ENCODE measurements around the gene SMIM35.

SMIM35 gene

DNA sequence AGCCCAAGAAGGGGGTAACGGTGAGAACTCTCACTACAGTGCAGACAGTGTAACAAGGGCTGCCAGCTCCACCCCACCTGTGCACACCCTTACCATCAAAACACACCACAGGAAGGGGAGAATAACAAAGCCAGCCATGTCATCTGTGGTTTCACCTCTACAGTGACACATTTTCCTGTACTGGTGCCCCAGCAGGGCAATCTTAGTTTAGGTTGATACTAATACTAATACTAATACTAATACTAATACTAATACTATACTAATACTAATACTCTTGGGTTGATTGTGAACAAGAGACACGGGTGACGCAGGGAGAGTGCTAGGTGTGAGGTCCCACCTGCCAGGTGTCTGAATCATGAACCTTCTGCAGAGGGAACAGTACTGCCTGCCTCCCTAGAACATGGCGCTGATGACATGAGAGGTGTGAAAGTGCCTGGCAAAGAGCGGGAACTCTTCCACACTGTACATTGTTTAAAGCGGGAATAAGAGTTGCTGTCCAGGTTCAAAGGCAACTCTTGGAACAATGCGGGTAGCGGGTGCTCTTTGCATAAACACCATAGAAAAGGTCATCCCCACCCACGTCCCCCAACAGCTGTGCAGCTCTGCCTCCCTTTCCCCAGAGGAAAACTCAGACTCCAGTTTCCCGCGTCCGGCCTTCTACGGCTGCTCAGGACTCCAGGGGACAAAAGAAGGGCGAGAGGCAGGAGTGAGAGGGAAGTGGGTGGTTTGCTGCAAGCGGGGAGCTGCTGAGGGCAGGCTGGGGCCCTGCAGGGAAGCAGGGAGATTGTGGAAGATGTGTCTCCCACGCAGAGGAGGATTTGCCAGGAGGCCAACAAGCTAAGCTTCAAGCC, 34.9 kb downstream of the SMIM35 start:
- H3K27me3 ChIP-seq (ENCODE audit: control insufficient read depth, insufficient read depth, low read length), result no peaks in the 10 kb centered on the region
- H3K9me3 ChIP-seq (ENCODE audit: control insufficient read depth, low read depth, low read length), result no peaks in the 10 kb centered on the region
- no peak overlapping the region for H3K4me3 ChIP-seq (ENCODE audit: low read length)
- no peaks in the 10 kb centered on the region for H3K4me1 ChIP-seq (ENCODE audit: control insufficient read depth, low read depth, low read length)
- H3K9ac ChIP-seq (ENCODE audit: low read length), result no peak overlapping the region
- no peaks in the 10 kb centered on the region for H3K36me3 ChIP-seq (ENCODE audit: control insufficient read depth, low read depth, low read length)
- no peak overlapping the region for H3K27ac ChIP-seq (ENCODE audit: low read length)

DNA sequence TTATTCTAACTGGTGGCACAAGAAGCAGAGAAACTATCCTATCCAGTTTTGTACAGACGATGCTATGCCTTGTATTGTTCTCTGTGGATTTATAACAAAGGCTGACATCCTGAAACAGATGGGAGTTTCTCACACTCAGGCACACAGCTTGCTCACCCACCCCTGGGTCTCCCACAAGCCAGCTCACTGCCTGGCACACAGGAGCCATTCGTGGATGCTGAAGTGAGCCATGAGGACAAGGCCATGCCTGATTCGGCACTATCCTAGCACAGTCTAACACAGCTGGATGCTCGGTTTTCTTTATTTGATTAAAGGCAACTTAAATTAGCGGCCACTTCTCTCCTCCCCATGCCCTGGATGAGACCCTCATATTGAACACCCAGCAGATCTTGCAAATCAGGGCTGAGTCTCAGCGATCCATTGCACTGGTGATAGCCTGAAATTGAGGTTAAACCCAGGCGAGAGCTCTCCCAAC, 35.6 kb downstream of the SMIM35 start:
- no peak overlapping the region for H3K4me3 ChIP-seq (ENCODE audit: low read length)
- H3K36me3 ChIP-seq (ENCODE audit: control insufficient read depth, low read depth, low read length), result no peaks in the 10 kb centered on the region
- H3K9ac ChIP-seq (ENCODE audit: low read length), result no peak overlapping the region
- H3K9me3 ChIP-seq (ENCODE audit: control insufficient read depth, low read depth, low read length), result no peaks in the 10 kb centered on the region
- no peaks in the 10 kb centered on the region for H3K27me3 ChIP-seq (ENCODE audit: control insufficient read depth, insufficient read depth, low read length)
- no peaks in the 10 kb centered on the region for H3K4me1 ChIP-seq (ENCODE audit: control insufficient read depth, low read depth, low read length)
- H3K27ac ChIP-seq (ENCODE audit: low read length), result no peak overlapping the region

DNA sequence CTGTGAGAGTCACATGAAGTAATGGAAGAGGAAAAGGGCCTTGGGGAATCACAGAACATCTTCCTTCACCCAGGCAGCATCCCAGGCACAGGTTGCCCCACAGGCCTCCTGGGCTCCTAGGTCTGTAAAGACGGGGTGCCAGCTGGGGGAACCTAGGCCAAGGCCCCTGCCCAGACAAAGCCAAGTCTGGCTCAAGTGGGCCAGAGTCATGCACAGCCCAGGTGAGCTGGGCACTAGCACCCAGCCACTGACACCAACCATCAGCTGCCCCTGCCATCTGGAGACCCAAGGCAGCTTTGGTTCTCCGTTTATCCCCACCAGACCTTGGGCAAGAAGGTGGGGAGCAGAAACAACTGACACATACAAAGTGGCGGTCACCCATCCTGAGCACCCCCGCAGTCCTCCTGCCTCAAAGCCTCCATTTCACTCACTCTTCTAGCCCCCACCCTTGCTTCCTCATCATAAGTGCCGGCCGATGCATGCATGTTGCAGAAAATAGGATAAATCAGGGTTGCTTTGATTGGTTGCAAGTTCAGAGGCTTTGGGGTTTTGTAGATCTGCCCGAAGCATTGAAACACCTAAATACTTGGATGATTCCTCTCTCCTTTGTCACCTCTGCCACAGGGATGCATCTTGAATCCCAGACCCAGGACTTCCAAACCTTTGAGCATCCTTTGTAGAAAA, 36.4 kb downstream of the SMIM35 start:
- Histone ChIP-seq H3K27ac (ENCODE audit: low read length) (no peak overlapping the region), H3K27me3 (ENCODE audit: control insufficient read depth, insufficient read depth, low read length) (no peaks in the 10 kb centered on the region), H3K9me3 (ENCODE audit: control insufficient read depth, low read depth, low read length) (no peaks in the 10 kb centered on the region), H3K9ac (ENCODE audit: low read length) (no peak overlapping the region), H3K4me1 (ENCODE audit: control insufficient read depth, low read depth, low read length) (no peaks in the 10 kb centered on the region), H3K36me3 (ENCODE audit: control insufficient read depth, low read depth, low read length) (no peaks in the 10 kb centered on the region), H3K4me3 (ENCODE audit: low read length) (no peak overlapping the region)

DNA sequence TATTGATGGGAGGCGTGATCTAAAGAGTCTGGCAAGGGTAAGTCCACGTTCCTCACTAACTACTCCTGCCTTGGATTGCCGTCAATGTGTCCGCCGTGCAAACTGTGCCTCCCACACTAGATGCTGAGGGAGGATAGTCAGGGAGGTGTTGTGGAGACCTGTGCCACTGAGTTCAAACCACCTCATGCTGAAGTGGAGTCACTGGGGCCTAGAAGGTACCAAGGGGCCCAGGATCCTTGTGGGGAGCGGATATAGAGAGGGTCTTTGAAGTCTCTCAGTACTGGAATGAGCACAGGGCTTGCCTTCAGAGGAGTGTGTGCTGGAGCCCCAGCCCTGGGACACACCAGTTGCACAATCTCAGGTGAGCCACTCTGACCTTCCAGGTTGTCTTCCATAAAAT, 37.0 kb downstream of the SMIM35 start:
- Histone ChIP-seq H3K36me3 (ENCODE audit: control insufficient read depth, low read depth, low read length) (no peaks in the 10 kb centered on the region), H3K4me3 (ENCODE audit: low read length) (no peak overlapping the region), H3K9ac (ENCODE audit: low read length) (no peak overlapping the region), H3K27ac (ENCODE audit: low read length) (no peak overlapping the region), H3K27me3 (ENCODE audit: control insufficient read depth, insufficient read depth, low read length) (no peaks in the 10 kb centered on the region), H3K4me1 (ENCODE audit: control insufficient read depth, low read depth, low read length) (no peaks in the 10 kb centered on the region), H3K9me3 (ENCODE audit: control insufficient read depth, low read depth, low read length) (no peaks in the 10 kb centered on the region)

DNA sequence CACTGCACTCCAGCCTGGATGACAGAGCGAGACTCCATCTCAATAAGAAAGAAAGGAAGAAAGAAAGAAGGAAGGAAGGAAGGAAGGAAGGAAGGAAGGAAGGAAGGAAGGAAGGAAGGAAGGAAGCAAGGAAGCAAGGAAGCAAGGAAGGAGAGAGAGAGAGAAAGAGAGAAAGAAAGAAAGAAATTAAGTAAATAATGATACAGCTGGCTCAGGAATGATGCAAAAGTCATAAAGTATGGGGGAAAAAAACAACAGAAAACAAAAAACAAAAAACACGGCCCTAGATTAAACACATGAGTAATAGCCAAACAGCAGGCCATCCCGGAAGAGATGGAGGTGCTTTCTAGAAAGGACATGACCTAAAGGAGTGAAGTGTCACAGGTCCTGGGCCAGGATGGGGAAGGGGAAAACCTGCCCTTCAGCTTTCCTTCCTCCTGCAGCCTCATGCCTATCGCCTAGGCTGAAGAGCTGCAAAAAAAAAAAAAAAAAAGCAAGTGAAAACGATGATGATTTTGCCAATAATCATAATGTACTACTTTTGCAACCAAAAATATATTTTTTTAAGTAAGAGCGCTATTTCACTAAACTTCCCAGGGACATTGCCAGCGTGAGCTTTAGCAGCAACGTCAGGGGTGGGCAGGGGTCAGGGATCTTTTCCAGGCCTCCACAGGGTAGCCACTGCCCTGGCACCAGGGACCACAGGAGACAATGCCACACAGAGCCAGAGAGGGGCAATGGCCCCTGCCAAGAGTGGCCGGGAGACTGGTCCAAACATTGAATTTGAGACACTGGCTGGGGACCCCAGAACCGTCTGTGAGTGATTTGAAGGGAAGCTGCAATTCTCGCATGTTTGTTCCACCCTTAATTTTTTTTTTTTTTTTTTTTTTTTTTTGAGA, 38.0 kb downstream of the SMIM35 start:
- no peaks in the 10 kb centered on the region for H3K9me3 ChIP-seq (ENCODE audit: control insufficient read depth, low read depth, low read length)
- no peak overlapping the region for H3K4me3 ChIP-seq (ENCODE audit: low read length)
- H3K9ac ChIP-seq (ENCODE audit: low read length), result no peak overlapping the region
- H3K4me1 ChIP-seq (ENCODE audit: control insufficient read depth, low read depth, low read length), result no peaks in the 10 kb centered on the region
- no peak overlapping the region for H3K27ac ChIP-seq (ENCODE audit: low read length)
- no peaks in the 10 kb centered on the region for H3K27me3 ChIP-seq (ENCODE audit: control insufficient read depth, insufficient read depth, low read length)
- H3K36me3 ChIP-seq (ENCODE audit: control insufficient read depth, low read depth, low read length), result no peaks in the 10 kb centered on the region

DNA sequence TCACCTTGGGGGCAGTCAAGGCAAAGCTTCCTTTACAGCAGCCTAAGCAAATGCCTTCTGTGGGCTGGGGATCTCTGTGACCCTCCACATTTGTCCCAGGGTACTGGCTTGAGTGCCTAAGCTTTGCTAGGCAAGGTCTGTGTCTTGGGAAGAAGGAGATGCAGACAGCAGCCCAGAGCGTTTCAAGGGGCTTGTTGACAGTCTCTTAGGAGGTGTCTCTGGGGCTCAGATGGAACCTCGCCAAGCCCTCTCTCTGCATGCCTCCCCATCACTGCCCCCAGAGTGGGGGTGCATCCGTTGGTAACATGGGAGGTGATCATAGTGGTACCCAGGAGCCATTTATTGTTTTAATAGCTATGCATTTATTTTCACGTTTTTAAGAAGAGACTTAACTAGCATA, 39.0 kb downstream of the SMIM35 start:
- Histone ChIP-seq H3K27ac (ENCODE audit: low read length) (no peak overlapping the region), H3K36me3 (ENCODE audit: control insufficient read depth, low read depth, low read length) (no peaks in the 10 kb centered on the region), H3K4me1 (ENCODE audit: control insufficient read depth, low read depth, low read length) (no peaks in the 10 kb centered on the region), H3K4me3 (ENCODE audit: low read length) (no peak overlapping the region), H3K27me3 (ENCODE audit: control insufficient read depth, insufficient read depth, low read length) (no peaks in the 10 kb centered on the region), H3K9me3 (ENCODE audit: control insufficient read depth, low read depth, low read length) (no peaks in the 10 kb centered on the region), H3K9ac (ENCODE audit: low read length) (no peak overlapping the region)

DNA sequence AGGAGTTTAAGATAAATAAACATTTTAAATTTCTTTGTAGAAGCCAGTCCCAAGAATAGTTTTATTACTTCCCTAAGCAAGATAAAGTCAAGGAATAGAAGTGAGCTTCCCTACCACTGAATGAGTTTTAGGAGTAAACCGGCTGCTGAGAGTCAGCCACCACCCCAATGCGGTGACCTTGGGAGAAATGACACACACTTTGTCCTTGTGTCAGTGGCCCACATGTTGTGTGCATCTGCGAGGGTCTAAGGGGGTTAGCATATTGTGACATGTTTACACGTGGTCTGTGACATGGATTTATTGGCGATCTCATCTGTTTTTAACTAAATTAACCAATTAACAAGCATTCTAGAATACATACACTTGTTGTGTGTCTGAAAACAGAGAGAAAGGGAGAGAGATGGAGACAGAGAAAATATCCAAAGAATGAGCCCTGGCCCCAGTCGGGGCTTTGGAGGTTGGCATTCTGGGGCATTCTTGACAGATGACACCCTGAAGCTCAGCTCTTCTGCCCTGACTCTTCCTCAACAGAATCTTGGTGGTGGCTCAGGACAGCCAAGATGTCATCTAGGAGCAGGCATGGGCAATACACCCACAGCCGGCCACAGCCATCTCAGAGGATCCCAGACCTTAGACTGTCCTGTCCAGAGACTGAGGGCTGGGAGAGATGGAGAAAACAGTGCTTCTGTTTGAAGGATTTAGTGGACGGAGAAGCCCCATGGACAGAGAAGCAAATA, 39.6 kb downstream of the SMIM35 start:
- Histone ChIP-seq H3K9ac (ENCODE audit: low read length) (no peak overlapping the region), H3K27me3 (ENCODE audit: control insufficient read depth, insufficient read depth, low read length) (no peaks in the 10 kb centered on the region), H3K9me3 (ENCODE audit: control insufficient read depth, low read depth, low read length) (no peaks in the 10 kb centered on the region), H3K27ac (ENCODE audit: low read length) (no peak overlapping the region), H3K4me3 (ENCODE audit: low read length) (no peak overlapping the region), H3K36me3 (ENCODE audit: control insufficient read depth, low read depth, low read length) (no peaks in the 10 kb centered on the region), H3K4me1 (ENCODE audit: control insufficient read depth, low read depth, low read length) (no peaks in the 10 kb centered on the region)

DNA sequence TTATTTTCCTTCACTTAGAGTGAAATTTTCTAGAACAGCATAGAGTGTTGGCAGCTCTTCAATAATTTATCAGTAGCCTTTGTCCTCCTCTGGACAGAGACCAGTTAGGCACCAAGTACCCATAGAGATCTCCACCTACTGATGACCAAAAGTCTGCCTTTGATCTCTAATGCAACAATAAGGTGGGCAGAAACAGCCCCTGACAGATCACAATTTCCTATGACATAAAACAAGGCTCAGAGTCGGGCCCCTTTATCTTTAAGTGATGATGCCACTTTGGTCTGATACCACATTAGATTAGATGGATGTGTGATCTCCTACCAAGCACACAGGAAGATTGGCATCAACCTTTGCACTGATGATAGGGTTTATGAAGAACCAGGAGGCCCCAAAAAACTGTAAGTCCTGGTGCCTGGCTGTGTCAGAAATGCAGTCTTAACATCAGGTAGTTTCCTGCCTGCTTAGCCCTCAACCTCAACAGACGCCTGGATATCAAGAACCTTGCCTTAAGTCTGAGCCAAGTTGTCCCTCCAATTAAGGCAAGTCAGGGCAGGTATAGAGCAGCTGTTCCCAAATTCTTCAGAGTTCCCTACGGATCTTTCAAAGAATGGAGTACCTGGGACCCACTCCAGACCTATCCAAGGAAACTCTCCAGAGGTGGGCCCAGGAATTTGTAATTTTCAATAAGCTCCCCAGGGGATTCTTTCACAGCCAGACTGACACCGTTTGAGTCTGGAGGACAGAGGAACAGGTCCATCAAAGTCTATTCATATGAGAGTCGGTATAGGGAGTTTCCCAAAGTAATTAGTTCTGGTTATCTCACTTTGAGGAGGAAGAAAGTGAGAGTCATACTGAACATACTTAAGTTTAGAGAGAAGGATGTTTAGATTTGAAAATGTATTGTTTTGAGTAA, 40.5 kb downstream of the SMIM35 start:
- H3K27me3 ChIP-seq (ENCODE audit: control insufficient read depth, insufficient read depth, low read length), result no peaks in the 10 kb centered on the region
- H3K36me3 ChIP-seq (ENCODE audit: control insufficient read depth, low read depth, low read length), result no peaks in the 10 kb centered on the region
- H3K9ac ChIP-seq (ENCODE audit: low read length), result no peak overlapping the region
- H3K9me3 ChIP-seq (ENCODE audit: control insufficient read depth, low read depth, low read length), result no peaks in the 10 kb centered on the region
- no peak overlapping the region for H3K4me3 ChIP-seq (ENCODE audit: low read length)
- no peaks in the 10 kb centered on the region for H3K4me1 ChIP-seq (ENCODE audit: control insufficient read depth, low read depth, low read length)
- no peak overlapping the region for H3K27ac ChIP-seq (ENCODE audit: low read length)

DNA sequence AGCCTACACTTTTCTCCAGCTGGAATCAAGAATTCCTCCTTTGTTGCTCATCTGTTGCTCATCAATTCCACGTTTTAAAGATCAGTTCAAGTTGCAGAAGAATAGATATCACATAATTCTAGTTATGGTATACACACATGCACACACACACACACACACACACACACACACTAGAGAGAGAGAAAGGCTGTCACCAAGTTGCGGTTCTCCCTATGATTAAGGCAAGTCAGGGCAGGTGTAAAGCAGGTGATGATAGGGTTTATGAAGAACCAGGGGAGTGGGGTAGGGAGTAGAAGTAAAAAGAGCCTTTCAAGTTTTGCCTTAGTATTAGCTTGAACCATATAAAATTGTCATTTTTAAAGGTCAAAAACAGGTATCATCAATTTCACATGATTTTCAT, 41.6 kb downstream of the SMIM35 start:
- H3K9me3 ChIP-seq (ENCODE audit: control insufficient read depth, low read depth, low read length), result no peaks in the 10 kb centered on the region
- no peak overlapping the region for H3K9ac ChIP-seq (ENCODE audit: low read length)
- no peak overlapping the region for H3K27ac ChIP-seq (ENCODE audit: low read length)
- H3K27me3 ChIP-seq (ENCODE audit: control insufficient read depth, insufficient read depth, low read length), result no peaks in the 10 kb centered on the region
- no peak overlapping the region for H3K4me3 ChIP-seq (ENCODE audit: low read length)
- H3K4me1 ChIP-seq (ENCODE audit: control insufficient read depth, low read depth, low read length), result no peaks in the 10 kb centered on the region
- no peaks in the 10 kb centered on the region for H3K36me3 ChIP-seq (ENCODE audit: control insufficient read depth, low read depth, low read length)

DNA sequence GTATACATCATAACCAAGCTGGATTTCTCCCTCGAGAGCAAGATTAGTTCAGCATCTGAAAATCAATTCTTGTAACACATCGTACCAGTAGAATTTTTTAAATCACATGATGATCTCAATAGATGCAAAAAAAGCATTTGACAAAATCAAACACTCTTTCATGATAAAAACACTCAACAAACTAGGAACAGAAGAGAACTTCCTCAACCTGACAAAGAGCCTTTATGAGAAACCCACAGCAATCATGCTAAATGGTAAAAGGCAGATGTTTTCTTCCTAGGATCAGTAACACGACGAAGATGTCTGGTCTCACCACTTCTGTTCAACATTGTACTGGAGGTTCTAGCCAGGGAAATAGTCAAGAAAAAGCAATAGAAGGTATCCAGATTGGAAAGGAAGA, 44.0 kb downstream of the SMIM35 start:
- Histone ChIP-seq H3K36me3 (ENCODE audit: control insufficient read depth, low read depth, low read length) (no peaks in the 10 kb centered on the region), H3K9ac (ENCODE audit: low read length) (no peak overlapping the region), H3K4me3 (ENCODE audit: low read length) (no peak overlapping the region), H3K27me3 (ENCODE audit: control insufficient read depth, insufficient read depth, low read length) (no peaks in the 10 kb centered on the region), H3K9me3 (ENCODE audit: control insufficient read depth, low read depth, low read length) (no peaks in the 10 kb centered on the region), H3K27ac (ENCODE audit: low read length) (no peak overlapping the region), H3K4me1 (ENCODE audit: control insufficient read depth, low read depth, low read length) (no peaks in the 10 kb centered on the region)

Data from iPS-18a (cell line).